ENCODE measurements around the gene CEP164. TPM values are rescaled to one million over a fixed set of nuclear protein-coding genes. Genes with fewer than 3 reads are reported as not detected.

Gene CEP164
- total RNA-seq, 2 donors from 2014 or later, result 46.7 to 52.6 TPM

DNA sequence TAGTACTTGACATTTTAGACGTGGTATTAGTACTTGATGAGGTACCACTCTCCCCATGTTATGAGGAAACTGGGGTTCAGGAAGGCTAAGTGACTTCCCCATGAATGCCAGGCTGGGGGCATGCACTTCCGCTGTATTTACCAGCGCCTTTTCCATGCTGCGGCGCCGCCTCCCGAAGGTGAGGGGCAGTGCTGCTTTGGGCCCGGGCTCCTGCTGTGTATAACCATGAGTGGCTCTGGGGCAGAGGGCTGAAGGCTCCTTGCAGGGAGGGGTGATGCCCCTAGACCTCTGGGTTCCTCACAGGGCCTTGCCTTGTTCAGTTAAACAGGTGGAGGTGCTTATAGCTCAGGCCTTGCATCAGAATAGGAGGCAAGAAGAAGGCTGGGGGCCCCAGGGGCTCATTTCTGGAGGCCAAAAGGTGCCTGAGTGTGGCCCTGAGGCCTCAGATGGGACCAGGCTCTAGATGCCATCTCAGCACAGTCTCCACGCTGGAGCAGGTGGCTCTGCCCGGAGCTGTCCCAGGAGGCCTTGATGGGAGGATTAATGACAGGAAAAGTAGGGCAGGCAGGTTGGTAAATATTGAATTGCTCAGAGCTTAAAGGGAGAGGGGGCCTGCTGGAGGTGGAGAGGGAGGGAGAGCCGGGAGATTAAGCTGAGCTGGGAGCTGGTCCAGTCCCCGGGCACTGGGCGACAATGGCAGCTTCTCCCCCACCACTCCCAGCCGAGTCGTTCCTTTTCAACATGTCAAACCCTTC is 129.6 kb downstream of the CEP164 start:
- Mint-ChIP-seq H3K4me3 (no peak overlapping the region), H3K27ac (no peak overlapping the region), H3K4me1 (peaks cover 2% of the 10 kb centered on the region), H3K36me3 (ENCODE audit: low read depth) (no peaks in the 10 kb centered on the region), H3K27me3 (peaks cover 35% of the 10 kb centered on the region)
- ATAC-seq (no peak), DNase-seq (no peak)
- H3K9me3 ChIP-seq (ENCODE audit: control insufficient read depth, low read length, poor library complexity, severe bottlenecking), result no peaks in the 10 kb centered on the region

GRCh38 chr11:117457835-117458234 is 130.2 kb downstream of the CEP164 start:
- no peaks in the 10 kb centered on the region for H3K9me3 ChIP-seq (ENCODE audit: control insufficient read depth, low read length, poor library complexity, severe bottlenecking)
- Mint-ChIP-seq H3K36me3 (ENCODE audit: low read depth) (no peaks in the 10 kb centered on the region), H3K4me3 (no peak overlapping the region), H3K27me3 (peaks cover 35% of the 10 kb centered on the region), H3K4me1 (peaks cover 2% of the 10 kb centered on the region), H3K27ac (no peak overlapping the region)
- DNase-seq (no peak), ATAC-seq (no peak)

GRCh38 chr11:117458275-117459122 is 130.8 kb downstream of the CEP164 start:
- ATAC-seq (no peak), DNase-seq (no peak)
- Mint-ChIP-seq H3K4me1 (peaks cover 2% of the 10 kb centered on the region), H3K27ac (no peak overlapping the region), H3K27me3 (peaks cover 36% of the 10 kb centered on the region), H3K36me3 (ENCODE audit: low read depth) (no peaks in the 10 kb centered on the region), H3K4me3 (no peak overlapping the region)
- no peaks in the 10 kb centered on the region for H3K9me3 ChIP-seq (ENCODE audit: control insufficient read depth, low read length, poor library complexity, severe bottlenecking)

GRCh38 chr11:117459123-117459978 is 131.7 kb downstream of the CEP164 start:
- DNase-seq (no peak), ATAC-seq (no peak)
- H3K27ac Mint-ChIP-seq, result no peak overlapping the region
- peaks cover 44% of the 10 kb centered on the region for H3K27me3 Mint-ChIP-seq
- H3K4me1 Mint-ChIP-seq, result peaks cover 2% of the 10 kb centered on the region
- no peak overlapping the region for H3K4me3 Mint-ChIP-seq
- H3K9me3 ChIP-seq (ENCODE audit: control insufficient read depth, low read length, poor library complexity, severe bottlenecking), result no peaks in the 10 kb centered on the region
- no peaks in the 10 kb centered on the region for H3K36me3 Mint-ChIP-seq (ENCODE audit: low read depth)

- ATAC-seq (no peak), DNase-seq (no peak)
- H3K27ac Mint-ChIP-seq, result no peak overlapping the region
- no peaks in the 10 kb centered on the region for H3K9me3 ChIP-seq (ENCODE audit: control insufficient read depth, low read length, poor library complexity, severe bottlenecking)
- peaks cover 2% of the 10 kb centered on the region for H3K4me1 Mint-ChIP-seq
- no peak overlapping the region for H3K4me3 Mint-ChIP-seq
- no peaks in the 10 kb centered on the region for H3K36me3 Mint-ChIP-seq (ENCODE audit: low read depth)
- peaks cover 46% of the 10 kb centered on the region for H3K27me3 Mint-ChIP-seq
Measured at GRCh38 chr11:117459979-117460300, 132.3 kb downstream of the CEP164 start.

DNA sequence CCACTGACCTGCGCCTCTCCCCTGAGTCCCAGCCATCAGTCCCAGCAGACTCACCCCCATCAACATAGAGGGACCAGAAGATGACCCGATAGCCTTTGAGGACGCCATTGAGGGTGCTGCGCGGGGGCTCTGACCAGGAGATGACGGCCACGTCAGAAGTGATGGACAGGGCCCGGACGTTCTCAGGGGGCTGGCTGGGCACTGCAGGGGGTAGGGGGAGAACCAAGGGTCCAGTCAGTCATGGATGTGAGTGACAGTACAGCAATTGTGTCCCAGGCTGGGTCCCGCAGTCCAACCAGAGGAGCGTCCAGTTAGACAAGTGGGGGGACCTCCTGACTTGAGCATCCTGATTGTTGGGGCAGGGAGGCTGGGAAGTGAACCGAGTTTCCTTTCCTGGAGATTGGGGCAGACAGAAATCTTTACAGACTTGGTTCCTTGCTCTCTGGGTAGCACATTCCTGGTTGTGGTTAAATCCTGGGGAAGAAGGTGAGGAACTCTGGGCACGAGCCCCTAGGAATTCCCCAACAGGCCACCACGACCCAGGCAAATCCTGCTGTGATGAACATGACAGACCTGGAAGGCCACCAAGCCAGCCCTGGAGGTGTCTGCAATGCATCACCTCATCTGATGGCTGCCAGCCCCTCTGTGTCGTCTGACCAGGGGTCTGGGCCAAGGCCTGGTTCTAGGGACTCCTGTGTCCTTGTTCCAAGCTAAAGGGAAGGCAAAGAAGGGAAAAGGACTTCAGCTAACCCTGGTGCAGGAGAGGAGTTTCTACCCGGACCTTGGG is 133.9 kb downstream of the CEP164 start:
- H3K4me3 Mint-ChIP-seq, result no peak overlapping the region
- no peaks in the 10 kb centered on the region for H3K9me3 ChIP-seq (ENCODE audit: control insufficient read depth, low read length, poor library complexity, severe bottlenecking)
- H3K36me3 Mint-ChIP-seq (ENCODE audit: low read depth), result no peaks in the 10 kb centered on the region
- no peak for ATAC-seq
- H3K27ac Mint-ChIP-seq, result no peak overlapping the region
- peaks cover 46% of the 10 kb centered on the region for H3K27me3 Mint-ChIP-seq
- DNase-seq, result no peak
- peaks cover 4% of the 10 kb centered on the region for H3K4me1 Mint-ChIP-seq

DNA sequence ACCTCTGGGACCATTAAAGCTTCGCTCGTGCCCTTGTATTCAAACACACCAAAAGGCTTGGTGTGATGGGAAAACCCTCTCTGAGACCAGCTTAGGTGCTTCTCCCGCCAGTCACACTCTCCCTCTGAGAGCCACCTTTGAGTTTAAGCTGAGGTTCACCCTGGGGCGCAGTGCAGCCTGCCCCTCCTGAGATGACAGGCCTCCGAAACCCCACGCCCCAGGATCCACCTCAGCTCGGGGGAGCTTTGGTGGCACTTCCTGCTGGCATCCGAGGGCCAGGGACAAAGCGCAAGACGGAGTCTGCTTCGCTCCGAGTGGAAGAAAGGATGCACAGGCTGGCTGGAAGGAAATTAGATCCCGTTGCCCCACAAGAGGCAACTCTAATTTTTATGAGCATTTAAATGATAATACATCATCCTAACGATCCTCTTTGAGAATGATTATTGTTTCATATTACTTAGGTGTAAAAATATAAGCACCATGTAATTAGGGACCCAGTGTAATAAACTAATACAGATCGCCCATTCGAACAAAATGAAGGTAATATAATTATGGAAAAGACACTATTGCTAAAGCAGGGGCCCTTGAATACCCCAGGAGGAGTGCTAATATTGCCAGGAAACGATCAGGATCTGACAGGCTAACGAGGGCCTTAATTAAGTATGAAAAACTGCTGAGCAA is 134.7 kb downstream of the CEP164 start:
- Mint-ChIP-seq H3K4me3 (no peak overlapping the region), H3K36me3 (ENCODE audit: low read depth) (no peaks in the 10 kb centered on the region), H3K27me3 (peaks cover 43% of the 10 kb centered on the region), H3K4me1 (peaks cover 4% of the 10 kb centered on the region), H3K27ac (no peak overlapping the region)
- no peak for ATAC-seq
- DNase-seq, result no peak
- no peaks in the 10 kb centered on the region for H3K9me3 ChIP-seq (ENCODE audit: control insufficient read depth, low read length, poor library complexity, severe bottlenecking)

DNA sequence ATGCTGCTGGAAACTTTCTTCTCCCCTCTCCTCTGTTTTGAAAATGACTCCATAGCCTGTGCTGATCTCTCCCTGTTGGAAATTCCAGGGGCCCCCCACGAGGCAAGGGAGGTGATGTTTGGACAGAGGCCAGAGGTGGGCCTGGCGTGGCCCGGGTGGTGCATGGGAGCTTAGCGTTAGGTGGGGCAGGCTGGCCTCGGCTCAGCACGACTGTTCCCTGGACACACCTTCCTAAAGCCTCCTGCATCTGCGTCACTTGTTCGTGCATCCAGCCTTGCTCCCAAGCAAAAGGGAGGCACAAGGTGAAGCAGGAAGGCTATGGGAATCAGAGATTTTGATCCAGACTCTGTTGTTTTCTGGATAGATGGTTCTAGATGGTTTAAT is 135.2 kb downstream of the CEP164 start:
- Mint-ChIP-seq H3K4me3 (no peak overlapping the region), H3K4me1 (peaks cover 7% of the 10 kb centered on the region)

More for the DNA sequence above, 135.2 kb downstream of the CEP164 start:
- no peak for DNase-seq
- Mint-ChIP-seq H3K36me3 (ENCODE audit: low read depth) (no peaks in the 10 kb centered on the region), H3K27ac (no peak overlapping the region), H3K27me3 (peaks cover 47% of the 10 kb centered on the region)
- no peak for ATAC-seq
- no peaks in the 10 kb centered on the region for H3K9me3 ChIP-seq (ENCODE audit: control insufficient read depth, low read length, poor library complexity, severe bottlenecking)

Other genes starting within 250 kb of the CEP164 start
- 10 to 100 TPM; 82.7 to 87.5 TPM for gene SIK3, start 229.4 kb upstream of the CEP164 start, total RNA-seq
- gene PAFAH1B2, start 183.6 kb upstream of the CEP164 start, total RNA-seq, result 10 to 100 TPM; 31.1 to 43.4 TPM
- 100 to 1,000 TPM; 106 to 118 TPM for gene SIDT2, start 149.1 kb upstream of the CEP164 start, total RNA-seq
- gene TAGLN, start 128.5 kb upstream of the CEP164 start, total RNA-seq, result 1 to 10 TPM; 8.7 to 9.6 TPM
- 100 to 1,000 TPM; 312 to 355 TPM for gene PCSK7, start 95.8 kb upstream of the CEP164 start, total RNA-seq
- 10 to 100 TPM; 20.1 to 24.4 TPM for gene RNF214, start 95.2 kb upstream of the CEP164 start, total RNA-seq
- 1 to 10 TPM; 4.3 to 4.5 TPM for gene BACE1-AS, start 36.5 kb upstream of the CEP164 start, total RNA-seq
- gene BACE1, start 11.6 kb upstream of the CEP164 start, total RNA-seq, result 1 to 10 TPM; 2.0 to 3.5 TPM